Gastrocnemius medialis (tissue), 4 donors: ENCODE measurements around the gene CLMN. TPM values are rescaled to one million over a fixed set of nuclear protein-coding genes. Genes with fewer than 3 reads are reported as not detected.

Experiments used
- ATAC-seq, 2 donors: fragments of 150-250 bp; one replicate each; pipeline ENCODE4 v1.9.1; 2016
- DNase-seq, 2 donors: peaks; one replicate each; pipeline ENCODE4 v3.0.0-alpha.2; 2019
- H3K27ac ChIP-seq, 4 donors: fragments of 200-600 bp; sonication (generic); 1 replicate in 1 of 4; 2 replicates in 3 of 4; pipeline ENCODE4 v1.5.1; 2016 to 2018; ENCODE audit warnings: mild to moderate bottlenecking in 2 of 4, moderate library complexity in 1 of 4
- H3K27me3 ChIP-seq, 3 donors: fragments of 200-600 bp; sonication (generic) in 2 of 3; 1 replicate in 1 of 3; 2 replicates in 2 of 3; pipeline versions ENCODE4 v1.5.1 to v1.6.0; 2016 to 2019; ENCODE audit warnings: mild to moderate bottlenecking in 1 of 3, moderate library complexity in 1 of 3
- H3K36me3 ChIP-seq, 2 donors: fragments of 200-600 bp; sonication (generic) in 1 of 2; one replicate each; pipeline ENCODE4 v1.5.1; 2017 to 2018
- H3K4me1 ChIP-seq, 2 donors: fragments of 200-600 bp; sonication (generic) in 1 of 2; one replicate each; pipeline ENCODE4 v1.5.1; 2016 to 2017; ENCODE audit warnings: mild to moderate bottlenecking in 2 of 2
- H3K4me3 ChIP-seq, 4 donors: fragments of 200-600 bp; sonication (generic) in 3 of 4; 1 replicate in 1 of 4; 2 replicates in 3 of 4; pipeline ENCODE4 v1.5.1; 2016 to 2019; ENCODE audit warnings: mild to moderate bottlenecking in 2 of 4
- H3K9me3 ChIP-seq, 3 donors: fragments of 200-600 bp; sonication (generic) in 2 of 3; 1 replicate in 1 of 3; 2 replicates in 2 of 3; pipeline ENCODE4 v1.5.1; 2016 to 2019
- CTCF ChIP-seq, 5 experiments: fragments of 450-650 bp in 3 of 5; fragments of 200-600 bp in 2 of 5; sonication (generic) in 2 of 5; IDR thresholded peaks in 4 of 5; conservative IDR thresholded peaks in 1 of 5; 1 replicate in 4 of 5; 2 replicates in 1 of 5; pipeline ENCODE4 v1.5.1; 2016 to 2019; ENCODE audit warnings: antibody characterized with exemption in 5 of 5, mild to moderate bottlenecking in 3 of 5, moderate library complexity in 3 of 5
- POLR2A ChIP-seq, 2 donors: fragments of 450-650 bp; IDR thresholded peaks; one replicate each; pipeline ENCODE4 v1.6.1; 2017; ENCODE audit warnings: antibody characterized with exemption in 2 of 2, mild to moderate bottlenecking in 2 of 2, moderate library complexity in 2 of 2
- in situ Hi-C, 4 donors: fragments of 200-750 bp; cut with MboI; loops; one replicate each; pipeline versions ENCODE4 v1.15.0 to v1.8.0; 2017; ENCODE audit warnings: low sequenced_read_pairs in 4 of 4
- intact Hi-C: fragments of 100-400 bp; cut with DNase I; formaldehyde crosslinking; loops from one replicate; pipeline ENCODE4 v1.15.1; 2023; ENCODE audit warnings: low total_unique reads
- total RNA-seq, 4 donors: library from RNA; depleted of rRNA; stranded (reverse); fragments of >200 nt; gene quantifications; one replicate each; pipeline versions ENCODE4 v1.1.0 to v1.2.3, GENCODE V29; 2016

The CLMN gene
- total RNA-seq, 4 donors from 2014 or later: 3.8 to 8.8 (median 5.8) TPM

- in situ Hi-C loops (no loop called here), intact Hi-C loops (no loop called here)
- no peaks in the 10 kb centered on the region for H3K9me3 ChIP-seq
- no peak overlapping the region for H3K4me3 ChIP-seq
- no peaks in the 10 kb centered on the region for H3K4me1 ChIP-seq
- H3K36me3 ChIP-seq: no peaks in the 10 kb centered on the region
- DNase-seq (no peak), ATAC-seq (no peak)
- H3K27ac ChIP-seq: no peak overlapping the region
- TF ChIP-seq CTCF (IDR thresholded peaks at IDR 0.05 in 4 of 5, conservative IDR thresholded peaks at IDR 0.05 in 1 of 5): no peak
- no peaks in the 10 kb centered on the region for H3K27me3 ChIP-seq
These were observed 11.1 kb upstream of the CLMN start for GRCh38 chr14:95330591-95331370.

- Histone ChIP-seq H3K4me1 (no peaks in the 10 kb centered on the region), H3K4me3 (no peak overlapping the region), H3K36me3 (no peaks in the 10 kb centered on the region), H3K27ac (no peak overlapping the region), H3K27me3 (no peaks in the 10 kb centered on the region), H3K9me3 (no peaks in the 10 kb centered on the region)
- in situ Hi-C loops (no loop called here), intact Hi-C loops (no loop called here)
- ATAC-seq: no peak
- no peak for DNase-seq
- TF ChIP-seq CTCF (IDR thresholded peaks at IDR 0.05 in 4 of 5, conservative IDR thresholded peaks at IDR 0.05 in 1 of 5): no peak
- no peak for TF ChIP-seq POLR2A (IDR thresholded peaks at IDR 0.05)
These were observed 10.2 kb upstream of the CLMN start for GRCh38 chr14:95329941-95330340.

GRCh38 chr14:95328729-95329503 is 9.2 kb upstream of the CLMN start:
- no peaks in the 10 kb centered on the region for H3K36me3 ChIP-seq
- H3K4me1 ChIP-seq: no peaks in the 10 kb centered on the region
- DNase-seq: no peak
- H3K27ac ChIP-seq: no peak overlapping the region
- H3K4me3 ChIP-seq: no peak overlapping the region
- ATAC-seq: no peak
- intact Hi-C loops (no loop called here), in situ Hi-C loops (no loop called here)
- TF ChIP-seq POLR2A (IDR thresholded peaks at IDR 0.05): no peak
- TF ChIP-seq CTCF (IDR thresholded peaks at IDR 0.05 in 4 of 5, conservative IDR thresholded peaks at IDR 0.05 in 1 of 5): no peak
- H3K27me3 ChIP-seq: no peaks in the 10 kb centered on the region
- no peaks in the 10 kb centered on the region for H3K9me3 ChIP-seq

GRCh38 chr14:95327558-95328374 is 8.1 kb upstream of the CLMN start:
- DNase-seq: no peak
- H3K36me3 ChIP-seq: no peaks in the 10 kb centered on the region
- TF ChIP-seq POLR2A (IDR thresholded peaks at IDR 0.05): no peak
- no peak for ATAC-seq
- intact Hi-C loops (no loop called here), in situ Hi-C loops (no loop called here)
- H3K4me3 ChIP-seq: no peak overlapping the region
- H3K9me3 ChIP-seq: no peaks in the 10 kb centered on the region
- no peak overlapping the region for H3K27ac ChIP-seq
- no peaks in the 10 kb centered on the region for H3K4me1 ChIP-seq
- no peaks in the 10 kb centered on the region for H3K27me3 ChIP-seq

- Histone ChIP-seq H3K9me3 (no peaks in the 10 kb centered on the region), H3K27me3 (no peaks in the 10 kb centered on the region), H3K4me3 (no peak overlapping the region), H3K4me1 (no peaks in the 10 kb centered on the region), H3K36me3 (no peaks in the 10 kb centered on the region), H3K27ac (no peak overlapping the region)
- no peak for ATAC-seq
- TF ChIP-seq CTCF (IDR thresholded peaks at IDR 0.05 in 4 of 5, conservative IDR thresholded peaks at IDR 0.05 in 1 of 5): no peak
- no peak for TF ChIP-seq POLR2A (IDR thresholded peaks at IDR 0.05)
- intact Hi-C loops (no loop called here), in situ Hi-C loops (no loop called here)
- DNase-seq: no peak
These were observed 7.3 kb upstream of the CLMN start for GRCh38 chr14:95326987-95327386.
